ENCODE data around the gene DYSF. TPM values are rescaled to one million over a fixed set of nuclear protein-coding genes. Genes with fewer than 3 reads are reported as not detected.

Gene DYSF
- total and polyA plus RNA-seq, 2 donors (not counting 1 experiment from before 2014, with no cell fraction given): 0.17 to 0.43 TPM

DNA sequence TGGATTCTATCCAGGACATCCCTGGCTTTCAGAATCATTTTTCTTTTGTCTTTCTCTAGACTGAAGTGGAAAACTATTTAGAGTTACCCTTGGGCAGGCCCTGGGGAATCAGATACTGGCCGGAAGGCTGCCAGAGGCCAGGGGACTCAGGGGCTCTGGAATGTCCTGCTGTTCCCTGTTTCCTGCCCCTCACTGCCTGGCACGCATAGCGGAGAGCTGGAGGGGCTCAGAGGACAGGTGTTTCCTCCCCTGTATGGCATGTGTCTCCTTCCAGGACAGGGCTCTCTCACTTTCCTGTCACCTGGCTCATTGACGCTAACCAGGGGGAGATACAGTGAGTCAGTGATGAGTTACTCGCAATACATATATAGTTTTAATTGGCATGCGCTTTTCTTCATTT, 38.8 kb downstream of the DYSF start:
- Histone ChIP-seq H3K4me1 (ENCODE audit: control insufficient read depth in 2 of 2, insufficient read depth in 2 of 2, low read length in 2 of 2) (no peaks in the 10 kb centered on the region), H3K79me2 (ENCODE audit: control insufficient read depth, insufficient read depth, low read length) (no peaks in the 10 kb centered on the region), H3K36me3 (replicated peaks in 1 of 2; ENCODE audit: control extremely low read depth in 1 of 2, control insufficient read depth in 1 of 2, extremely low read depth in 1 of 2, insufficient read depth in 2 of 2, low read length in 1 of 2) (no peaks in the 10 kb centered on the region), H3K4me2 (replicated peaks; ENCODE audit: low read depth, low read length, poor library complexity, severe bottlenecking) (no peak overlapping the region), H3K27me3 (replicated peaks in 1 of 4; ENCODE audit: control extremely low read depth in 1 of 4, control insufficient read depth in 3 of 4, insufficient read depth in 4 of 4, low read length in 3 of 4) (peaks cover 0 to 4% (median 2%) of the 10 kb centered on the region in 4 experiments), H3K27ac (ENCODE audit: low read length in 2 of 2) (no peak overlapping the region), H2AFZ (ENCODE audit: insufficient read depth, low read depth, low read length, poor library complexity, severe bottlenecking) (no peak overlapping the region), H3K4me3 (ENCODE audit: control extremely low read depth in 1 of 5, extremely low read depth in 1 of 5, insufficient read depth in 1 of 5, low read depth in 2 of 5, low read length in 4 of 5) (no peak overlapping the region), H3K9me3 (ENCODE audit: control extremely low read depth in 1 of 3, control insufficient read depth in 2 of 3, insufficient read depth in 1 of 3, low read length in 2 of 3) (peaks cover 0 to 4% (median 2%) of the 10 kb centered on the region in 3 donors), H3K9ac (ENCODE audit: low read length) (no peak overlapping the region), H4K20me1 (ENCODE audit: control insufficient read depth, insufficient read depth, low read length, poor library complexity, severe bottlenecking) (no peaks in the 10 kb centered on the region)
- TF ChIP-seq, protein P1, sequence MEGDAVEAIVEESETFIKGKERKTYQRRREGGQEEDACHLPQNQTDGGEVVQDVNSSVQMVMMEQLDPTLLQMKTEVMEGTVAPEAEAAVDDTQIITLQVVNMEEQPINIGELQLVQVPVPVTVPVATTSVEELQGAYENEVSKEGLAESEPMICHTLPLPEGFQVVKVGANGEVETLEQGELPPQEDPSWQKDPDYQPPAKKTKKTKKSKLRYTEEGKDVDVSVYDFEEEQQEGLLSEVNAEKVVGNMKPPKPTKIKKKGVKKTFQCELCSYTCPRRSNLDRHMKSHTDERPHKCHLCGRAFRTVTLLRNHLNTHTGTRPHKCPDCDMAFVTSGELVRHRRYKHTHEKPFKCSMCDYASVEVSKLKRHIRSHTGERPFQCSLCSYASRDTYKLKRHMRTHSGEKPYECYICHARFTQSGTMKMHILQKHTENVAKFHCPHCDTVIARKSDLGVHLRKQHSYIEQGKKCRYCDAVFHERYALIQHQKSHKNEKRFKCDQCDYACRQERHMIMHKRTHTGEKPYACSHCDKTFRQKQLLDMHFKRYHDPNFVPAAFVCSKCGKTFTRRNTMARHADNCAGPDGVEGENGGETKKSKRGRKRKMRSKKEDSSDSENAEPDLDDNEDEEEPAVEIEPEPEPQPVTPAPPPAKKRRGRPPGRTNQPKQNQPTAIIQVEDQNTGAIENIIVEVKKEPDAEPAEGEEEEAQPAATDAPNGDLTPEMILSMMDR (IDR thresholded peaks at IDR 0.05): no peak
- TF ChIP-seq EZH2 (IDR thresholded peaks at IDR 0.05; ENCODE audit: borderline replicate concordance, insufficient read depth, low read depth, low read length, poor library complexity, severe bottlenecking): no peak
- no peak for DNase-seq
- no peaks in the 10 kb centered on the region for H3K9me3 Mint-ChIP-seq (ENCODE audit: insufficient read depth)
- ChIA-PET POLR2A (no interaction called here), CTCF (no interaction called here)
- peaks cover 27% of the 10 kb centered on the region for H3K27me3 Mint-ChIP-seq
- H3K4me1 Mint-ChIP-seq: no peaks in the 10 kb centered on the region
- intact Hi-C loops (cut with micrococcal nuclease): no loop called here
- no peak for ATAC-seq (ENCODE audit: low read depth)
- 77% methylated on average over 3 of the region's 6 CpGs for WGBS (ENCODE audit: insufficient coverage)
- H3K27ac Mint-ChIP-seq: no peak overlapping the region
- no peak overlapping the region for H3K4me3 Mint-ChIP-seq

DNA sequence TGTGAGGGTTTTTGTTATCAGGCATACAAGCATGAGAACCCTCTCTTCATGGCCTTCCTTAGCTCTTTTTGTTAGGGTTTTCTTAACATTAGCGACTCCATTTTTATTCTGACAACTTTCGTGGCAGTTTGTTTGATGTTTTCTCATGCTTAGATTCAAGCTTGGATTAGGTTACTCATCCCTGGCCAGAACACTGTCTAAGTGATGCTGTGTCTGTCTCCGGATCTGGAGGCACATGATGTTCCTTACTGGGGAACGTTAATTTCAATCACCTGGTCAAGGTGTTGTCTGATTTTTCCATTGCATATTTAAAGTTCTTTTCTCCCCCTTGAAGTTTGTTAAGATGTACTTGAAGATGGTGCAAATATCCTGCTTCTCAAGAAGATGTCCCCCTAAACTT, 40.7 kb downstream of the DYSF start:
- Mint-ChIP-seq H3K27me3 (peaks cover 22% of the 10 kb centered on the region), H3K9me3 (ENCODE audit: insufficient read depth) (no peaks in the 10 kb centered on the region), H3K27ac (no peak overlapping the region), H3K4me3 (no peak overlapping the region), H3K4me1 (no peaks in the 10 kb centered on the region)
- Histone ChIP-seq H3K9ac (ENCODE audit: low read length) (no peak overlapping the region), H3K27ac (ENCODE audit: low read length in 2 of 2) (no peak overlapping the region), H4K20me1 (ENCODE audit: control insufficient read depth, insufficient read depth, low read length, poor library complexity, severe bottlenecking) (no peaks in the 10 kb centered on the region), H3K36me3 (replicated peaks in 1 of 2; ENCODE audit: control extremely low read depth in 1 of 2, control insufficient read depth in 1 of 2, extremely low read depth in 1 of 2, insufficient read depth in 2 of 2, low read length in 1 of 2) (no peaks in the 10 kb centered on the region), H3K27me3 (replicated peaks in 1 of 4; ENCODE audit: control extremely low read depth in 1 of 4, control insufficient read depth in 3 of 4, insufficient read depth in 4 of 4, low read length in 3 of 4) (peaks cover 0 to 4% (median 2%) of the 10 kb centered on the region in 4 experiments), H3K79me2 (ENCODE audit: control insufficient read depth, insufficient read depth, low read length) (no peaks in the 10 kb centered on the region), H3K4me1 (ENCODE audit: control insufficient read depth in 2 of 2, insufficient read depth in 2 of 2, low read length in 2 of 2) (no peaks in the 10 kb centered on the region), H3K4me2 (replicated peaks; ENCODE audit: low read depth, low read length, poor library complexity, severe bottlenecking) (no peak overlapping the region), H2AFZ (ENCODE audit: insufficient read depth, low read depth, low read length, poor library complexity, severe bottlenecking) (no peak overlapping the region), H3K9me3 (ENCODE audit: control extremely low read depth in 1 of 3, control insufficient read depth in 2 of 3, insufficient read depth in 1 of 3, low read length in 2 of 3) (peaks cover 0 to 4% (median 2%) of the 10 kb centered on the region in 3 donors), H3K4me3 (ENCODE audit: control extremely low read depth in 1 of 5, extremely low read depth in 1 of 5, insufficient read depth in 1 of 5, low read depth in 2 of 5, low read length in 4 of 5) (no peak overlapping the region)
- ChIA-PET CTCF (interaction anchor here (1.2 kb wide), 1 partner anchor 16 kb away, joined by 4 read pairs; no protein-coding TSS in a partner anchor), POLR2A (no interaction called here)
- ATAC-seq (ENCODE audit: low read depth): no peak
- DNase-seq: no peak
- intact Hi-C loops (cut with micrococcal nuclease): no loop called here
- 94% methylated on average over 2 of the region's 4 CpGs for WGBS (ENCODE audit: insufficient coverage)
- no peak for TF ChIP-seq EZH2 (IDR thresholded peaks at IDR 0.05; ENCODE audit: borderline replicate concordance, insufficient read depth, low read depth, low read length, poor library complexity, severe bottlenecking)
- TF ChIP-seq, protein P1 (IDR thresholded peaks at IDR 0.05): no peak

Data from B cell (primary cell).